Measurements from ENCODE around the gene AP1S1. TPM values are rescaled to one million over a fixed set of nuclear protein-coding genes. Genes with fewer than 3 reads are reported as not detected.
A peak's percentile ranks its signal among the peaks of the same experiment; 100 is the strongest.

Gene AP1S1
- total RNA-seq, 6 donors from 2014 or later = 17.1 to 41.9 (median 33.8) TPM

- peaks cover 8 to 40% (median 31%) of the 10 kb centered on the region in 4 donors for H3K4me1 ChIP-seq
Observed at GRCh38 chr7:101113836-101114235, 40.4 kb upstream of the AP1S1 start.

DNA sequence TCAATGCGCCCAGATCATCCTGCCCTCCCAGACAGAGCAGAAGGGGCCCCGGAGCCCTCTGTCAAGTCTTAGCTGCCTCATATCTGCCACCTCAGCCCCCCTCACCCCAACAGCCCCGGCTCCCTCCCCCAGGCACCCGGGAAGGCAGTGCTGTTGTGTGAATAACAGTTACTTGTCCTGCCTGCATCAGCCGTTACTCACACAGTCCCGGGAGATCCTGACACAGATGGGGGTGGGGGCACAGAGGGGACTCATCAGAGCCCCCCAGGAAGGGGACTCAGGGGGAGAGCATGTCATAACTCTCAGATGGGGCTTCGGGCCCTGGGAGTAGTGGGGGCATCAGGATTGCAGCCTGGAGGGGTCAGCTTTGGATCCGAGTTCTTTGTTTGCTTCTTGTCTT lies 39.8 kb upstream of the AP1S1 start:
- no peak for TF ChIP-seq POLR2A (IDR thresholded peaks at IDR 0.05)
- TF ChIP-seq EP300 (IDR thresholded peaks at IDR 0.05) = no peak
- no peak for TF ChIP-seq CTCF (IDR thresholded peaks at IDR 0.05)
- no peak for TF ChIP-seq POLR2AphosphoS5 (IDR thresholded peaks at IDR 0.05)
- WGBS, 2 donors = 57 to 76% methylated on average over 6 to 8 of the region's 8 CpGs
- H3K27ac ChIP-seq = peak overlapping the region in 1 of 4 donors; percentile 59
- H3K4me1 ChIP-seq = peaks cover 6 to 33% (median 25%) of the 10 kb centered on the region in 4 donors
- H3K36me3 ChIP-seq = no peaks in the 10 kb centered on the region
- no peak for DNase-seq
- no peaks in the 10 kb centered on the region for H3K27me3 ChIP-seq
- H3K9me3 ChIP-seq = no peaks in the 10 kb centered on the region
- H3K4me3 ChIP-seq = no peak overlapping the region
- no peak for ATAC-seq (ENCODE audit: low FRiP score in 2 of 2)

More at GRCh38 chr7:101113836-101114235, 40.4 kb upstream of the AP1S1 start:
- H3K9me3 ChIP-seq = no peaks in the 10 kb centered on the region
- no peak overlapping the region for H3K4me3 ChIP-seq
- H3K27ac ChIP-seq = peak overlapping the region in 2 of 4 donors; percentile 59 to 86
- H3K36me3 ChIP-seq = no peaks in the 10 kb centered on the region
- no peak for ATAC-seq (ENCODE audit: low FRiP score in 2 of 2)
- TF ChIP-seq POLR2A (IDR thresholded peaks at IDR 0.05) (no peak), POLR2AphosphoS5 (IDR thresholded peaks at IDR 0.05) (no peak), EP300 (IDR thresholded peaks at IDR 0.05) (no peak), CTCF (IDR thresholded peaks at IDR 0.05) (no peak)
- H3K27me3 ChIP-seq = no peaks in the 10 kb centered on the region
- no peak for DNase-seq
- WGBS, 2 donors = 74 to 83% methylated on average over 11 of the region's 11 CpGs

- no peaks in the 10 kb centered on the region for H3K9me3 ChIP-seq
- H3K27ac ChIP-seq = peak overlapping the region in 1 of 4 donors; percentile 59
- no peak for ATAC-seq (ENCODE audit: low FRiP score in 2 of 2)
- no peaks in the 10 kb centered on the region for H3K27me3 ChIP-seq
- TF ChIP-seq POLR2AphosphoS5 (IDR thresholded peaks at IDR 0.05) (no peak), CTCF (IDR thresholded peaks at IDR 0.05) (no peak), POLR2A (IDR thresholded peaks at IDR 0.05) (no peak), EP300 (IDR thresholded peaks at IDR 0.05) (no peak)
- no peak overlapping the region for H3K4me3 ChIP-seq
- no peaks in the 10 kb centered on the region for H3K36me3 ChIP-seq
- DNase-seq = no peak
- WGBS, 2 donors = 87 to 97% methylated on average over 3 of the region's 3 CpGs
- peaks cover 6 to 32% (median 26%) of the 10 kb centered on the region in 4 donors for H3K4me1 ChIP-seq
Observed at GRCh38 chr7:101115215-101115614, 39.1 kb upstream of the AP1S1 start.

- Histone ChIP-seq H3K4me1 (peaks cover under 1 to 27% (median 22%) of the 10 kb centered on the region in 4 donors), H3K27ac (peak overlapping the region; percentile 34 to 71 (median 47))
Observed at GRCh38 chr7:101116898-101117297, 37.4 kb upstream of the AP1S1 start.

More at GRCh38 chr7:101116898-101117297, 37.4 kb upstream of the AP1S1 start:
- 75 to 88% methylated on average over 10 of the region's 10 CpGs for WGBS, 2 donors
- TF ChIP-seq CTCF (IDR thresholded peaks at IDR 0.05) (no peak), POLR2AphosphoS5 (IDR thresholded peaks at IDR 0.05) (no peak), POLR2A (IDR thresholded peaks at IDR 0.05) (no peak), EP300 (IDR thresholded peaks at IDR 0.05) (no peak)
- Histone ChIP-seq H3K9me3 (no peaks in the 10 kb centered on the region), H3K4me3 (no peak overlapping the region), H3K27me3 (no peaks in the 10 kb centered on the region), H3K36me3 (no peaks in the 10 kb centered on the region)
- ATAC-seq (ENCODE audit: low FRiP score in 2 of 2) = no peak
- DNase-seq = no peak

Data from upper lobe of left lung (tissue), 6 donors.